Germinal center (tissue), 1 donor: ENCODE measurements around the gene RAD51B.
A peak's percentile ranks its signal among the peaks of the same experiment; 100 is the strongest.

ENCODE experiments used
- DNase-seq: peaks from one replicate; pipeline ENCODE4 v3.0.0; 2012; ENCODE audit warnings: mixed read lengths, low spot score

The RAD51B gene

DNA sequence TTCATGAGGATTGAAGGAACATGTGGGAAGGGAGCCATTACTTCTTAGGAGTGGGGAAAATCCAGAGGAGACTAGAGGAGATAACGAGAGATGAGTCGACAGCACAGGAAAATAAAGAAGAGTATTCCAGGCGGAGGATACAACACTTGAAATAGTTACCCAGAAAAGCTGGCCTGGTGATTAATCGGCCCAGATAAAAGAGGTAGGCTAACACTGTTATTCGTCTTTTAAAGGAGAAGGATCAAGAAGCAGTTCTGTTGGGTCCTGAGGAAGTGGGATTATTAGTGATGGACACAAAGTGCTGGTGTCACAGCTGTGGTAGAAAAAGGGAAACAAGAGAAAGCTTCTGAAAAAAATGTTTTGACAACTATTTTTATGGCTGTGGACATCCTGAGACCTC lies 548.0 kb downstream of the RAD51B start:
- no peak for DNase-seq

DNA sequence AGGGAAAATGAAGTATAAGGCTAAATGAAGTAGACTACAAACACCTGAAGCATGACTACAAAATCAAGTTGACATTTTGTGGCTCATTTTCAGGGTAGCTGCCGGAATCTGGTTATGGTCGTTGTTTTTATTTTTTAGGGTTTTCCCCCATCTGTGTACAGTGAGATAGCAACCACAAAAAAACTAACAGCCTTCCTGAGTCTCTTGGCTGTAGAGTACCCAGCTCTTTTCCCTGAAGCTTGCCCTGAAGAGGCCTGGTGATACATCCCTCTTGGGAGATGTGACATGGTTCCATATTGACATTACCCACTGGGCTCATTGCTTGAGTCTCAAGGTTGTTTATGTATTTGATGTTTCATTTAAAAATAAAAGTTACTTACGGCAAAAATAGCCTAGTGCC lies 549.3 kb downstream of the RAD51B start:
- no peak for DNase-seq

DNA sequence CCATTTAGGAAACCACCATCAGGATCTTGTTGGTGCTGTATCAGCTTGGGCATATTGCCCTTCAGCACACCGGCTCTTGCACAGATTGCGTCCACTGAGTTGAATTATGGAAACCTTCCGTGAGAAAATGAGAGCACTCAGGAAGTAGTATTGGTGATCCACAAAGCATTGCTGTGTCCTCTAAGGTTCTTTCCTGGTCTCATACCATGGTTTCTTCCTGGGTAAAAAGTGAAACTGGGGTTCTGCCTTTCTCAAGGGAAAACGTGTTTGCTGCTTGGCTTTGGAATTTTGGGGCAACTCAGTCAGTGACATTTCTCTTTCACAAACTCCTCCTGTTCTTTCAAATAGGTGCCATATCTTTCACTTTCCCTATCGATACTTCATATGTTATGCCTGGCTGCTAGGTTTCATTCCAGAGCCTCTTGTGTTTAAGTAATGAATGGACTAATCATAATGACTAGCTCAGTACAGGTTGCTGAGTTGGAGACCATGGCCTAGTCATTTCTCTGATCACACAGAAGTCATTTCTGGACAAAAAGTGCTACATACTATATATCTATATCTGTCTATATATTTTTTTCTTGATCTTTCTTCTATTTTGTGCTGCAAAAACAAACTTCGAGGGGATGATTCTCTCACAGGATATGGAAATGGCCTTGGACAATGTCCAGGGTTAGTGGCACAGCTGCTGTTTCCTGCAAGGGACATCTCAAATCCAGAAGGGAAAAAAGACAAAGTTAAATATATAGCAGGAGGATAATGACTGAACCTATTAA lies 549.9 kb downstream of the RAD51B start:
- DNase-seq = no peak

DNA sequence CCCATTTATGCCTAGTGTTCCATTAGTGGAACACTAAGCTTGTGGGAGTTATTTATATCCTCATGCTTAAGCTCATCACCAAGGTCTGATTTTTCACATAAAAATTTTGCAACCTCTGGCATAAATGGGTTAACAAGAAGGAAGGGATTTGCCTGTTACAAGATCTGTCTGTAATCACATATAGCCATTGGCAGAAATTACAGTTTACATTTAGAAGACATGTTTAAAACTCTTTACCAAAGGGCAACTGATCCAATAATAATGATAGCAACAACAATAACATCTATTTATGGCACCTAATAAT lies 550.4 kb downstream of the RAD51B start:
- no peak for DNase-seq

DNA sequence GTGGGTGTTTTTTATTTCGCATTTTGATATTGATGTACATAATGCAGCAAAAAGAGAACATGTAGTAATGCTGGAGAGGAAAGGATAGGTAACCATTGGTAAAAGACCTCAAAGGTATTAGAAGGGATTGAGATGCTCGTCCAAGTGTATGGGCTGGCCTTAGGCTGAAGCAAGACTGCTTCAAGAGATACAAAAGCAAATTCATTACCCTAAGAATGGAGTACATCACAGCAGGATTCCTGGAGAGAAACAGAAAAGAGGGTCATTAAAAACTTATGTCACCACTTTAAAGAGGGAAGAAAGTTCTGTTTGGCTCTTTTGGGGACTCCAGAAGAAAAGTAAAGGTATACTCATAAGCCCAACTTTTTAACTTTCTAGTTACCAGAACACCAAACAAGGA lies 552.8 kb downstream of the RAD51B start:
- DNase-seq = no peak

DNA sequence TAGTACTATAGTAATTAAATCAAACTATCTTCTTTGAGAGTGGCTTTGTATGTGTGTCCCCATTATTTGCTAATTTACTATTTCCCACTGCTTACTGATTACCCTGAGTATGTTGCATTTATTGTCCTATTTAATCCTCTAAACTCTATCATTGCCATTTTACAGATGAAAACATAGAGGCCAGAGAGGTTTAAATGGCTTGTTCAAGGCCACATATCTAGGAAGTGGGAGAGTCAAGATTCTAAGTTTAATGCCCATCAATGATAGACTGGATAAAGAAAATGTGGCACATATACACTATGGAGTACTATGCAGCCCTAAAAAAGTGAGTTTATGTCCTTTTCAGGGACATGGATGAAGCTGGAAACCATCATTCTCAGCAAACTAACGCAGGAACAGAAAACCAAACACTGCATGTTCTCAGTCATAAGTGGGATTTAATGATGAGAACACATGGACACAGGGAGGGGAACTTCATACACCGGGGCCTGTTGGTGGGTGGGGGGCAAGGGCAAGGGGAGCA lies 553.6 kb downstream of the RAD51B start:
- no peak for DNase-seq

DNA sequence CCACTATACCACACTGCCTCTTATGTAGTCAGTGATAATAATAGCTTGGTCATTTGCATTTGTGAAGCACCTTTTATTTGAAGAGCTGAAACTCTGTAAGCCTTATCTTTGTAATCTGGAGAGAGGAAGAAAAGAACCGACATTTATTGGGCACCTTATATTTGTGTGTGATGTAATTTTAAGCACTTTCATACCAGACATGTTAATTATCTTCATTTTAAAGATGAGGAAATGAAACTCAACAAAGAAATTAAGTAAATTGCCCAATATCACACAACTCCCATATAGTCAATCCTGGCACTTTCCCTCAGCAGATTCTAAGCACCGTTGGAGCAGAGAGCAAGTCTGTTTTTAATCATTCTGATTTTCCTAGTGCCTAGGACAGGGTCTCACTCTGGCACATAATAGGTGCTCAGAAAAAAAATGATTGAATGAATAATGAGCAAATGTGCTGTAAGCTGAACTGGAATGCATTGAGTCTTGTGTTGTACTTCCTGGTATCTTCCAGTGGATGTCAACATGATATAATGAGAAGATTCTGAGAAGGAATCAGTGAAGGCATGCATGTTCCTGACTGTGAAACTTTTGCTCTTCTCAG lies 554.4 kb downstream of the RAD51B start:
- peak; percentile 59 for DNase-seq

DNA sequence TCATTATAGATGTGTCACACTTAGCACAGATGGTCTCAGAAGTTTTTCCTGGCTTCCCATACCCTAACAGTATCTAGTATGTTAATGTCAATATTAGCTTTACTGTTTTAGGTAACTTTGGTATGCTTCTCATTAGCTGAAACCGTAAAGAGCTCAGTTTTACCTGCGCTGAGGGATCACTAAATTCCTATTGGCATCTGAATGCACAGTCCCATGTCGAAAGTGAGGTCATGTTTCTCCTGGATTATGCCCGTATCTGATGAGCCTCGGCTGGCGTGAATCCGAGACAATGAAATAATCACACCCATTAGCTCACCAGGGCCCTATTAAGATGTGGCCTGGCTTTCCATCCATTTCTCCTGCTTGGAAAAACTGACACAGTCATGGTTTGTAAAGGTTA lies 555.1 kb downstream of the RAD51B start:
- DNase-seq = no peak

DNA sequence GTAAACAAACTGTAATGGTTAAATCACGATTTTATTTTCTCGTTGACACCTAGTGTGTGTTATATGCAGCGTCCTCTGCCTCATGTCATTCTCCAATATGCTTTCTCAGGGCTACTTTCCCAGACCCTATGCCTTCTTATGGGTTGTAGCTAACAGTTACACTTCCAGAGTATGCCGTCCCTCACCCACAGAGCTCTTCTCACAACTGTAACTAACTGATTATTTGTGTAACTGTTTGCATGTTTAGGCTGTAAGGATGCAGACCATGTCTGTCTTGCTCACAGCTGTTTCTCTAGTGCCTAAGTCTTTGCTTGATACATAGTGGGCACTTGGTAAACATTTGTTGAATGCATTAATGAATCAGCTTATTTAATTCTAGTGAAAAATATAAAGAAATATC lies 555.8 kb downstream of the RAD51B start:
- no peak for DNase-seq

DNA sequence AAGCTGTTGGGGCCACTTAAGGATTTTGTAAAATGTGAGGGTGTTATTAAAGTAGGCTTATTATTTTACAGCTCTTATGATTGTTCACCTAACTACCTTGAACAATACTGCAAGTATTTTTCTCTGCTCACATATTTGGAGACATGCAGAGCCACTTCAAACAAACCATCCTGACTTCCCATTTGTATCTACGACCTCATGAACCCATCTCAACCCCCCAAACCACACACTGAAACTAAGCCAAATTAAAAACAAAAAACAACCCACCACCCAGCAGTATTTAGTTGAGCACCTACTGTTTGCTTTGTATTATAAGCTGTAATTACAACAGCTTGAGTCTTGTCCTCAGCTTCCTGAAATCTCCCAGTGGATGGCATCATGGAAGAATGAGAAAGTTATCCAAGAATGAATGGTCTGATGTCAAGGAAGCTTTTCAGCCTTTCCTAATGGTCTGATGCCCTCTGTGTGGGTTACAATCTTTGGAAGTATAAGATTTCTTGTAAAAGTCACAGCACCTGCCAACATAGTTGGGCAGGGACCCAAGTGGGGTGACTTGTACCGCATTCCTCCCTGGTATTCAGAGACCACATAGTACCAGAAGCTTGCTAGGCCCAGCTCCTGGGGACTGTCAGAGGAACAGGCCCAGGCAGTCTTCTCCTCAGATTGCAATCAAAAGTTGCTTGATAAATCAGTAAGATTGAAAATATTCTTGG lies 556.6 kb downstream of the RAD51B start:
- no peak for DNase-seq

DNA sequence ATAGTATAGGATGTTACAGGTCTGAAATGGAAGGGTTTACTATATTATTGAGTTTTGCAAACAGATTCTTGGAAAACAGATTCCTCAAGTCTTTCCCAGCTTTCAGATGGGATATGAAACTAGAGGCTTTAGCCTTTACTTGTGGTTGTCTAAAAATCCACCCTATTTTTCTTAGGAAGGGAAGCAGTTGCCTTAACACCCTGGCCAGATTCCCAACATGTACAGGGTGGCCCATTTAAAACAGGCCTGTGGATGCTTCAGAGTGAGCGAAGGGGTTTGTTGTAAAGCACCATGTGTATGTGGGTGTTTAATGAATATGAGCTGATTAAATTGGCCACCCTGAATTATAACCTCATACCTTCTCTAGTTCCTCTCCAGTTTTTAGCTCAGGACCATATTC lies 557.4 kb downstream of the RAD51B start:
- DNase-seq = no peak

DNA sequence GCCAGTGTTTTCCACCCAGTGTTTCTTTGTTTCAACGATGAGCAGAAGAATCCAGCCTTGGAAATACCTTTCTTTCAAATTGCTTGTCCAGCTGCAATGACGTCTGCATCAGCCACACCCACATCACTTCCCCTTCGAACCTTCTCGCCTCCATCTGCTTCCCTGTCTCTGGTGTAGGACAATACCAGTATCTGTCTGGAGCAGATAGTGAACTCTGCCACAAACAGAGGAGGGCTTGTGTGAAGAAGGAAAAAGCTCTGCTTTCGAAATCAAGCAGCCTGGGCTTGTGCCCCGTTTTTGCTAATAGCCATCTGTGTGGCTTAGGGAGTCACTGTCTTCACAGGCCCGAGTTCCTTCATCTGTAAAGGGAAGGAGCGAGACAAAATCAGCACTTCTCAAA lies 557.9 kb downstream of the RAD51B start:
- no peak for DNase-seq

DNA sequence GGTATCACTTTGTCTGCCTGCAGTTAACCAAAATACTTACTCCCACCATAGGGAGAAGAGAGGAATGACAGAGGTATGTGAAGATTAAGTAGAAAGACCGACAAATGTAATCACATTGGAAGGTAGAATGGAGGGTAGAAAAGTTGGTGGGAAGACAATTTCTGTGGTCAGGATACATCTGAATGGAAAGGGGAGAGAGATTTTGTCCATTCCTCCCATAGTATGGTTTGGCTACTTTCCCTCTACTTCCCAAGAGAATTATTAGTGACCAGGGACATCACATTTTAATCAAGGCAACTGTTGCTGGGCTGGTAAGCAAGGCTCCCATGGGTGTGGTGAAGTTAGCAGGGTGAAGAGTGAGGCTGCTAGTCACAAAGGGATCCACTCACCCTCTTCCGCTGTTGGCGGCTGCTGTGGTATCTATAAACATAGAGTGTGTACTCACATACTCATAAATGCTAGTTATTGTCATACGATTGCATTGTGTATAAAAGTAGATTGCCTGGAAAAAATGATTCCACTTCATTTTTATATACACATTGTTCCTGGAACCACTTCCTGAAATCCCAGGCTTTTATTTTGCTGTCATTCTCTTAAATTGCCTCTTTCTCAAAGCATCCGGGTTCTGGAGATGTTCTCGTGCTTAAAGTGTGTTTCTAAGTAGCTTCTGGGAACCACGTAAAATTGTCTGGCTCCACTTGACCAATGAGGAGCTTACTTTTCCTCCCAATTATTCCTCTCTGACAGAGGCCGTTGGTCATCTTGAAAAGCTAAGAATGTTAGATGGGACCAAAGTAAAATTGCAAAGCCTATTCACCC lies 560.1 kb downstream of the RAD51B start:
- DNase-seq = no peak

DNA sequence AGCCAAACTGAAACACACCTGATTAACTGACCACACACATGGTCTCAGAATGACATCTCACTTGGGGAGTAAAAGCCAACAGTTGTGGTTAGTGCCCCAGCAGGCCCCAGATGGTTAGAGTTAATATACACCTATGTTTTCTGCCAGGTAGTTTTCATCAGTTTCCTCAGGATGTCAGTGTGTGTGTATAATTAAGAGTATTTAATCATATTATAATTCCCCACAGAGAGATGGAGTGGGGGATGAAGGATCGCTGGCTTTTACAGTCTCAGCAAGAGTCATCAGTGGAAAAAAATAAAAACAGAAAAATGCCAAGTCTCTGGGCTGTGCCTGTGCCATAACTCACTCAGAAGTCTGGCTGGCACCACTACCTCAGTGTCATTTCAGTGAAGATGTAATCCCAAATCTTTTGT lies 560.8 kb downstream of the RAD51B start:
- no peak for DNase-seq

DNA sequence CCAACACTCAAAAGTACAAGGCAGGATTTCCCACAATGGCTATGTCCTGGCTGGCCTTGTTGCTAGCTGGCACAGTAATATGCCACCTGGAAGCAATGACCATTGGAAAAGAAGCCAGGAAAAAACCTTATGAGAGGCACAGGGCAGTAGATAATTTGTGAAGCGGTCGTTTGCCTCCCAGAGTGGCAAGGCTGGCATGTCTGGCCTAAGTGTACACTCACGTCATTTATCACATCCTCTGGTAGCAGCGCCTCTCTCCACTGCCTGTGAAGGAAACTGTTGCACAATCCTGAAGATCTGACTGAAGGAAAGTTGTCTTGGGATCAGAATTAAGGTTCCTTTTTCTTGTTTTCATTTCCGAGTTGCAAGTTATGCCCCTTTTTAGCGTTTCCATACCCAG lies 564.8 kb downstream of the RAD51B start:
- no peak for DNase-seq

DNA sequence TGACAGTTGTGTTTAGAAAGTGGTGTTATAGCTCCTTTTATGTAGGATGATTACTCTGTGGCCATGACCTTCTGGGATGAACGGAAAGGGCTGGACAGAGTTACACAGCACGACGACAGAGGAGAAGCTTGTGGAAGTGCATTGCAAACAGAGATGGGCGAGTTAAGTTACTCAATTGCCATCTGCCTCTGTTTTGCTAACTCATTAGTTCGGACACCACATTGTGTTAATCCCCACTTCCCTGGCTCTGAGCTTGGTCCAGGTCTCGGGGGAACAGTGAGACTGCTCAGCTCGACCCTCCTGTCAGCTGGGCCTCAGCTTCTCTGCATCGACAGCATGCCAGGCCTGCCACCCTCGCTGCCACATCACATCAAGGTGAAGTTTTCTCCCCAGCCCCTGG lies 565.3 kb downstream of the RAD51B start:
- no peak for DNase-seq

DNA sequence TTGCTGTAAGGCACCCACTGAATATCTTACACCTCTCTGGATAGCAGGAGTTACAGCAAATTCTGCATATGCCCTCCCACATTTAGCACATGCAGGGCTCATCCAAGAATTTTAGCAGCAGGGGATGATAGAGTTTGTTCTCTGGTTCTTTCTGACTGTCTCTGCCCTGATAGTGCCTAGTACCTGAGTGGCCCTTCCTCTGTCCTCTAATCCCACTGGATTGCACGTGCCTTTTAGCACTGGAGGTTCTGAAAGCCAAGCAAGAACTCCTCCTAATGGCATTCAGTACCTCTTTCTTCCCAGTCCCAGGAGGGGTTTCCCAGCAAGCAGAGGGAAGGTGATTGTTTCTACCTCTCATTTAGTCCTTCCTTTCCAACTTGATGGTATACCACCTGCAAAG lies 566.9 kb downstream of the RAD51B start:
- DNase-seq = no peak

DNA sequence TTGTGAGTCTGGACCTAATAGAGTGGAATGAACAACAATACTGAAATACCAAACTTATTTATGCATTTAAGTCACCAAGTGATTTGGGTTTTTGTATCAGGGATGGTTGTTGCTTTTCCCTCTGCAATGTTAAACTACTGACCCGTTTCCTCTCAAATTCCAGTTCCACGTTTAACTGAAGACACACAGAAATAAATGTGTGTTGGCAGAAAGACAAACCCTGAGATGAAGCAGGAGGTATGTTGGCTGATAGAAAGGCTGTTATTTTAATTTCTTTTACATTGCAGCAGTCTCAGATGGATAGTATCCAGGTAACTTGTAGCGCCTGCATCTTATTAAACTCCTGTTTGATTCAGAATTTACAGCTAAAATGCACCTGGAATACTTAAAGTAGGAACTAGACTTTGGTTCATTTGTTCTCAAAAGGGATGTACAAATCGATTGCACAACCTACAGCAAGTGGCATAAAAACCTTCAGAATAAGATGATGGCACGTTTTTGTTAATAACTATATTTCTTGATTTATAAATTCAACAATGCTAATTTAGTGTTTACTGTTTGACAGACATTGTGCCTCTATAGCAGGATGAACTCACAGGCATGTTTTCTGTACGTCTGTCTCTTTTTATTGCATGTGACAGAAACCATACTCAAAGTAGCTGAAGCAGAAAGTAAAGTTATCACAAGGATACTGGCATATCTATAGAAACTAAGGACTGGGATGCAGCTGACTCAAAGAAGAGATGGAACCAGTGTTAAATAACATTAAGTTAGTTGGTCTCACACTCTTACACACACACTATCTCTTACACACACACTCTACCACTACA lies 567.6 kb downstream of the RAD51B start:
- no peak for DNase-seq

DNA sequence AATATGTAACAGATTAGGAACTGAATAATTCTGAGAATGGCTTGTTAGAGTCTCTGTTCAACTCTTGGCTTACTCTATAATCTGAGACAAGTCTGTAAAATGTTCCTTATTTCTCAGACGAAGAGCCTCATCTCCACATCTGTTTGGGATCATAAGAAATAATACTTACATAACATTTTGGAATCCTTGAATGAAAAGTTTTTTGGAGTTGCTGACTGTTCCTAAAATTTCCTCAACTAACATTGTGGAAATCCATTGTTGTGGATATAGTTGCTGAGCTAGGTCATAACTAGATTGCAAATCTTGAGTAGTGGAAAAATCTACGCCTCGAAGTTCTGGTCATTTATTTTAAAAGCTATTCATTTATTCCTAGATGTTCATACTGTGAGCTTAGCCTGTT lies 570.4 kb downstream of the RAD51B start:
- no peak for DNase-seq

DNA sequence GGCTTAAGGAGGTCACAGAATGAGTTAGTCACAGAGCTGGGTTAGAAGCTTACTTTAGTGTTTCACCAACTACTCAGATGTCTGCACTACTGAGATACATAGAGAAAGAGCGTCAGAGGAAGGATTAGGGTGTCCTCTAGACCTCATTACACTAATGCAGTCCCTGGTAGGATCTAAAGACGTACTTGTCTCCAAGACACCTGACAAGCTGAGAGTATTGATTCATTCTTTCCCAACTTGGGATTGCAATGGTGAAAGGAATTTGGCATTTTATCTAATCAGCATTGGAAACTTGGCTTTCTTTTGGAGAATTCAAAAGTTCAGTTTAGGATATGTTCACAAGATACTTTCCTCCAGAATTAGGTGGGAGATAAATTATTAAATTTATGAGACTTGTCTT lies 571.2 kb downstream of the RAD51B start:
- DNase-seq = no peak

DNA sequence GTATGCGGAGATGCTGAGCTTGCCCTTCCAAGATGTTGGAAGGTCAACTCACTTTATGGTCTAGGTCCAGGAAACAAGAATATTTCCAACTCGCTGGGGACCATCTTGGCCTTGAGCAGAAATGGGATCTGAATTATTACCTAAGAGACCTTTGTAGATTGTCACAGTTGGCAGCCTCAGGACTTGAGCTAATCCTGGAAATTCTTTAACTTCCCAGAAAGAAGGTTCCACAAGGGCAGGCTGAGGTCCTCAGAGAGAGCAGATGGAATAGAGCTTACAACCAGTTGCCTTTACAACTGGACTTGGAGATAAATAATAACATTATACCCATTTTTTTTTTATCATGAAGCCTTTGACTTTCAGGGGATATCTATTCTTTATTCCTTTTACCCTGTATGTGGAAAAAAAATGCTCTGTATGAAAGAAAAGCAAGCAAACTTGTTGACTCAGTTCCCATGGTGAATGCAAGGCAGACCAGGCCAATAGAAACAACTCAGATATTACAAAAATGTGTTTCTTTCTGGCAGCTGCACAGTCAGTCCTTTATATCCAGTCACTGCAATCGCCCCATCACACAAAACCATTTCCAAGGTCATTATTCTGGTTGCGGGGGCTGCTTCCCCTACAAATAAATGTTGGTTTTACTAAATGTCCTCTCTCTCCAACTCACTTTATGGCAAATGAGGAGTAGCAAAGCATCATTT lies 571.9 kb downstream of the RAD51B start:
- no peak for DNase-seq
